PC-3 (cell line): Measurements from ENCODE around the gene DEPDC1.

Experiments used
- CTCF ChIP-seq: fragments of 300-600 bp; sonication (generic); conservative IDR thresholded peaks from 2 replicates; pipeline ENCODE4 v1.5.1; 2017; ENCODE audit warnings: antibody characterized with exemption, low read depth, mild to moderate bottlenecking, low read length
- EZH2phosphoT487 ChIP-seq: fragments of 300-600 bp; sonication (generic); IDR thresholded peaks from 2 replicates; pipeline ENCODE4 v1.6.1; 2018; ENCODE audit warnings: mild to moderate bottlenecking, antibody characterized with exemption, low read length, borderline replicate concordance

DNA sequence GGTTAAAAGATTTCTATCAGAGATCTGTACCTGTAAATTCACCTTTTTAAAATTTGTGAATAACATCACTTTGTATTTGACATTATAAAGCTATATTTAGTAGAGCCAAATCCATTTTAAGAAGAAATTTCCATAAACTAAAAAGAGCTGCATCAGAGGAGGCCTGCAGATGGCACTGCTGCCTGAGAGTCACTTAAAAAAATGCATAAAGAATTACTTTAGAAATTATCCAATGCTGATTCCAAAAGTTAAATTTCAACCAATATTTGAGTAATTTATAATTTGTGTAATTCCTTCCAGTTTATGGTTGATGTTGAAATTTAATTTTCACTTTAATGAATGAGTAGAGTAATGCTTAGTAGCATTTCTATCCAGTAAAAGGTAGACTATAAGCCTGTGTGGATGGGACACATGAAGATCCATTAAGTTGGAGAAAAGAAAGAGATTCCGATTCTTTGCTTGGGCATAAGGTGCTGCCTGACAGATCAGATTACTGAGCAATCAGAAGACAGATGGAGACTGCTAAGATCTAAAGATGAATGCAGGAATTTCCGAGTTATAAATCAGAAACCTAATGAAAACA lies 26.4 kb downstream of the DEPDC1 start:
- peak; percentile 81 for TF ChIP-seq CTCF
- TF ChIP-seq EZH2phosphoT487: no peak
